ENCODE data around the gene CCDC174.
"Not testable (repeated sequence)": the region's sequence is repeated elsewhere in the genome, so short reads cannot be mapped to it uniquely, and the experiment has no call there.

The CCDC174 gene

GRCh38 chr3:14651440-14652251 lies at the start of gene CCDC174:
Gene CCDC174 (plus strand): TSS chr3:14651762. CDS start chr3:14651837, 75 bp downstream.
- DNase-seq, result peak; percentile 94

GRCh38 chr3:14602006-14602803 lies 49.4 kb upstream of the CCDC174 start:
- DNase-seq, result no peak

DNA sequence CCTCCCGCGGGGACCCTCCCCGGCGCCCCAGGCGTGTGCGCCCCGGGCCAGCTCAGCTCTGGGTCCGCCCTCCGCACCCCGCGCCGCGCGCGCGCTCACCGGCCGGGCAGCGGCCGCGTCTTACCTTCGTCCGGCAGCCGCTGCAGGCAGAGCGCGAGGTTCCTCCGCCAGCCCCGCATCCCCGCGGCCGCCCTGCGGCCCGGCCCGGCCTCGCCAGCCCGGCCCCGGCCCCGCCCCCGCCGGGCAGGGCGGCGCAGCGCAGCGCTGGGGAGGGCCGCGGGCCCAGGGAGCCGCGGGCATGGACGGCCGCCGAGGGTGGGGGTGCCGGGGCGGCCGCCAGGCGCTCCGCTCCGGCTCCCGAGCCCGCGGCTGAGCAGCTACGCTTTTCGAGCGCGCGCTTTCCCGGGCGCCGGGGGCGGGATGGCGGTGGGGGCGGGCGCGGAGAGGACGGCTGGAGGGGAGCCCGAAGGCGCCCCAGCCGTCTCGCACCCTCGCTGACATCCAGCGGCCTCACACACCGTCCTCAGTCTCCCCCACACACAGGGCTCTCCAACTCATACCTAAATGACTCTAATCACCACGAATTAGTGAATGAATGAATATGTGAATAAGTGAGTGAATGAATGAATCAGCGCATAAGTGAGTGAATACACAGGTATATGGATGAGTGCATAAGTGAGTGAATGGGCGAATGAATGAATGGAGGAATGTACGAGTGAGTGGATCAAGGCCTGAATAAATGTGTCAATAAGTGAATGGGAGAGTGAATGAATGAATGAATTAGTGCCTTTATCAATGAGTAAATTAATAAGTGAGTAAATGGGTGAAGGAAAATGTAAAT lies 48.5 kb upstream of the CCDC174 start:
- no peak for DNase-seq

DNA sequence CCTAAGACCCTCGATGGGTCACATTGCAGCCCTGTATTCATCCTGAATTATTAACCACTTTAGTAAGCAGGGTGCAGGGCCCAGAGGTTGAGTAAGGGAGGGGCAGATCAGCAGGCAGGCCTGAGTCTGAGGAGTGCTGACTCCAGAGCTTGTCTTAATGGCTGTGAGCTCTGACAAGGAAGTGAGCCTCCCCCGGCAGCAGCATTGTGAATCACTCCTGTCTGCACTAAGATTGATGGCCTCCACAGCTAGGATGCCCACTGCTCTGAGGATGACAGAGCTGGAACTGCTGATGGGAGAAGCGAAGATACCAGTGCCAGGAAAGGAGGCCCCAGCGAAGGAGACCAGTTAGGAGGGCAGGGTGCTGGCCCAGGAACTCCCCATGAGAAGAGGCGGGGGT lies 46.5 kb upstream of the CCDC174 start:
- no peak for DNase-seq

DNA sequence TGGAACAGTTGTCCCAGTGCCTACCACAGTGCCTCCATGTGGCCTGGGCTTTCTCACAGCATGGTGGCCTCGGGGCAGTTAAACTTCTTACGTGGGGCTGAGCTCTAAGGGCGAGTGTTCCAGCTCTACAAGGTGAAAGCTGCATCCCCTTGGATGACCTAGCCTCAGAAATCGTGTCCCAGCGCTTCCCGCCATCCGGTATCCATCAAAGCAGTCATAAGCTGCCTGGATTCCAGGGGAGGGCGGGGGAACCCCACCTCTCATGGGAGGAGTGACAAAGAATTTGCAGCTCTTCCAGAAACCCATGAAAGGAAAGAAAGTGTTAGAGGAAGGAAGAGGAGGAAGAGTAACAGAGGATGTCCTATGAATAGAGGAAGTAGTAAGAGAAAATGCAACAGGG lies 45.8 kb upstream of the CCDC174 start:
- no peak for DNase-seq

DNA sequence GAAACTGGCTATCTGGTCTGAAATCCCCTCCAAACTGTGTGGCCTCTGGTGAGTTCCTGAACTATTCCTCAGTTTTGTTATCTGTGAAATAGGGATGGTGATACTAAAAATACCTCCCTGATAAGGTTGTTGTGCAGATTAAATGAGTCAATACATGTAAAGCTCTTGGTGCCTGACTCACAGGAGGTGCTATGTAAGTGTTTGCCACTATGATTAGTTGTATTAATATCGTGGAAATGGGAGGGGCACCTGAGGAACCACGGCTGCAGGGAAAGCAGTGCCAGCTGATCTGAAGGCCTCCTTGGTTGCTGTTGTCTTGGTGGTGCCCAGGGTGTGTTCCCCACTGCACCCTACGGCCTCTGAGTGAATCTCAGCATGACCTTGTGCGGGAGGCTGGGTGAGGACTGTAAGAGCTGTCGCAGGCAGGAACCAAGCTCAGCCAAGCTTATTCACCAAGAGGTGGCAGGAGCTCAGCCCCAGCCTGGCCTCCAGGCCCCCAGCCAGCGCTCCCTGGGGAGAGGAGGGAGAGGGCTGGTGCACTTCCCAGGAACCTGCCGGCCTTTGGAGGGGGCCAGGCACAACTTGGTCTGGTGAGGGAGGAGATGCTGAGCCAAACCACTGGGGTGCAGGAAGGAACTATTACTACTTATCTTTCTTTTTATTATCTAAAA lies 44.8 kb upstream of the CCDC174 start:
- no peak for DNase-seq

DNA sequence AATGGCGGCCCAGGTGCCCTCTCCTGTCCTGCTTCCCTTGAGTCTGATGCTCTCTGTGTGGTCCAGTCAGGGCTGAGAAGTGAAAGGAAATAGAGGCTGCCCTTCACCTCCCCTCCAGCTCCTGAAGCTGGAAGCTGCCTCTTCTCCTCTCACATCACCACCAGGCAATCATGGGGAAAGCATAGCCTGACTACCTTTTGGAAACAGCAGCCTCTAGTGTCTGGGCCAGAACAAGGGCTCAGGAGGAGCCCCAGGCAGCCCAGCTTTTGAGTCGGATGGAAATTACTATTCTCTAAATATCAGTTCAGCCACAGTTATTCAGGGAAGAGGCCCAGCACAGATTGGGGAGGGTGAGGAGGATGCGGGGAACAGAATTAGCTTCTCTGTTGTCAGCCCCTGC lies 43.3 kb upstream of the CCDC174 start:
- no peak for DNase-seq

DNA sequence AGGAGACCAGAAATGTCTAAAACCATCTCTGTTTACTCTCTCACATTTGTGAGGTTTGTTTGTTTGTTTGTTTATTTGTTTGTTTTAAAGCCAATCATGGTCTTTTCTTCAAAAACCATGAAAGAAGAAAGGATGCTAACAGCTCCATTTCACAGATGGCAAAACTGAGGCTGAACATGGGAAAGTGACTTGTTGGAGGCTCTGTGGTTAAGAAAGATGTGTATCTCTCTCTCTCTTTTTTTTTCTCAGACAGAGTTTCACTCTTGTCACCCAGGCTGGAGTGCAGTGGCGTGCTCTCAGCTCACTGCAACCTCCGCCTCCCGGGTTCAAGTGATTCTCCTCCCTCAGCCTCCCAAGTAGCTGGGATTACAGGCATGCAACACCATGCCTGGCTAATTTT lies 42.5 kb upstream of the CCDC174 start:
- not testable (repeated sequence) for DNase-seq

GRCh38 chr3:14609506-14609905 lies 42.1 kb upstream of the CCDC174 start:
- DNase-seq, result no peak

GRCh38 chr3:14609941-14610340 lies 41.6 kb upstream of the CCDC174 start:
- DNase-seq, result no peak

GRCh38 chr3:14614189-14614588 lies 37.4 kb upstream of the CCDC174 start:
- DNase-seq, result no peak

- DNase-seq, result no peak
These were observed 36.7 kb upstream of the CCDC174 start for GRCh38 chr3:14614862-14615261.

GRCh38 chr3:14616606-14617507 lies 34.7 kb upstream of the CCDC174 start:
- DNase-seq, result no peak

DNA sequence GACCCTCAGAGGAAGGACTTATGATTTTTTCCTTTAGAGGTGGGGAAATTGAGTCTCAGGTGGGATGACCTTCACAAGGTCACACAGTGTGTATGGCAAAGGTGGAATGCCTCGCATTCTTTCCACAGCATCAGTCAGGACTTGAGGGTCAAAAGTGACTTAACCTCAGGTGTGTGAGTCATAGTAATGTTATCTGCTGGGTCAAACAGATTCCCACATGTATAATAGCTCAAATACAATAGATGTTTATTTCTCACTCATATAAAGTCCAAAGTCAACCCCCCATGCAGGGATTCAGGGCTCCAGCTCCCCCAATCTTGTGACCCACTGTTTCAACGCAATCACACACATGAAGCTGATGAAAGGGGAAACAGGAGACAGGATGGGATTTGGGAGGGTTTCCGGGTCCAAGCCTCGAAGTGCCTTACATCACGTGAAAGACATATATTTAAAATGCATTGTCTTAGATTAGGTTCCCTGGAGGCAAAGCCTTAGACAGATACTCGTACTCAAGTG lies 34.0 kb upstream of the CCDC174 start:
- no peak for DNase-seq

DNA sequence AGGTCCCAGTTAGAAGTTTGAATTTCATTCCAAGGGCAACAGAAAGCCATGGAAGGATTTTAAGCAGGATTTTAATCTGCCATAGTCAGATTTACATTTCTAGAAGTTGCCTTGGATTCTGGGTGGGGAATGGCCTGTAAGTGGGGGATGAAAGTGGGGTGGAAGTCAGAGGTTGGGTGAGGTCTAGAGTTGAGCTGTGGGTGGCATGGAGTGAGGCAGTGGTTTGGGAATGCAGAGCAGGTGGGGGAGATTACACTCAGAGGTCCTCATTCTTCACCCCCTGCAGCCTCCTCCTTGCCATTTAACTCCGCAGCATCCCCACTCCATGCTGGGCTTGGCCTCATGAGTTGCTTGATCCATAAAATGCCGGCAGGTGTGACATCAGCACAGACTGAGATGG lies 32.0 kb upstream of the CCDC174 start:
- no peak for DNase-seq

- DNase-seq, result no peak
These were observed 31.1 kb upstream of the CCDC174 start for GRCh38 chr3:14620512-14620911.

DNA sequence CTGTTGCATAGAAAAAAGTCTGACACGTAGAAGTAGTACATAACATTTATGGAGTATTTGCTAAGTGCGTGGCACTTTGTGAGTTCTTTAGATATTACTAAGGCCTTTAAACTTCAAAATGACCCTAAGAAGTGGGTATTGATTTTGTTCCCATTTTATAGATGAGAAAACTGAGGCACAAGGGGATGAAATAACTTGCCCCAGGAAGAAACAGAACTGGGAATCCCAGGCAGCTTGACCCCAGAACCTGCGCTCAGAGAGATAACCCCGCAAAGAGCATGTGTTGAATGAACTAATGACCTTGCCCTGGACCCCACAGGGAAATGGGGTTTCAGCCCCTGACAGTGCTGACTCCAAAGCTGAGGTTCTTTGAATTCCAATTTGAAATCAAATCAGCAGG lies 30.5 kb upstream of the CCDC174 start:
- no peak for DNase-seq

DNA sequence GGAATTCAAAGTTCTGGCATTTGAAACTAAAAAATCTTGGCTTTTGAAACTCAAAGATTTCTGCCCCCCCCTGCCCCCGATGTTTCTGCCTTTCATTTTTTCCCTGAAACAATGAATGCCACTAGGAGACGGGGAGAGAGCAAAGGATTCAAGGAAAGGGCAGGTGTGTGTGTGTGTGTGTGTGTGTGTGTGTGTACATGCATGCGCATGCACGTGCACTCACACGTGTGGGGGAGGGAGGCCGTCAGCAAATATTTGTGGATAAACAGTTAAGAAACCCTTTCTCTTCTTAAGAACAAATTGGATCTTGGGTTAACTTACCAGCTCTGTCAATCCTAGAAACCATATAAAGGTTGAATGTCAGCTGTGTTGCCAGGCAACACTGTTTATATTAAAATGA lies 29.2 kb upstream of the CCDC174 start:
- no peak for DNase-seq

DNA sequence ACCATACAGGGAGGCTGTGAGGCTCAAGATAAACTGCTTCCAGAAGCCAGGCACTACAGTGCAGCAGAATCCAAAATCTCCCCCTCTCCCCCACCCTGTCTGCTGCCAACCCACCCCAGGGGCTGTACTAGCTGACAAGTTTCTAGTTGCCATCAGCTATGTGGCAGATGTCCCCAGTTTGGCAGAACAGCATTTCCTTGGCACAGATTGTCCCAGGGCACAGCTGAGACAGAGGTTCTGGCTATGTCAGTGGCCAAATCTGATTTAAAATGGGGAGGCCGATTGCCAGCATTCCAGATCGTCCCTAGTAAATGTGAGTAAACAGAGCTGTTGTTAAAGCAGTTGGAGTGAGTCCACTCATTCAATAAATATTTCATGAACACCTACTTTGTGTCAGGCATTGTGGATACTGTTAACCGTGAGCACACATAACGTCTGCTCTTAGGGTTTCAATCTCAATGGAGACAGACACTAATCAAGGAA lies 28.0 kb upstream of the CCDC174 start:
- DNase-seq, result no peak

DNA sequence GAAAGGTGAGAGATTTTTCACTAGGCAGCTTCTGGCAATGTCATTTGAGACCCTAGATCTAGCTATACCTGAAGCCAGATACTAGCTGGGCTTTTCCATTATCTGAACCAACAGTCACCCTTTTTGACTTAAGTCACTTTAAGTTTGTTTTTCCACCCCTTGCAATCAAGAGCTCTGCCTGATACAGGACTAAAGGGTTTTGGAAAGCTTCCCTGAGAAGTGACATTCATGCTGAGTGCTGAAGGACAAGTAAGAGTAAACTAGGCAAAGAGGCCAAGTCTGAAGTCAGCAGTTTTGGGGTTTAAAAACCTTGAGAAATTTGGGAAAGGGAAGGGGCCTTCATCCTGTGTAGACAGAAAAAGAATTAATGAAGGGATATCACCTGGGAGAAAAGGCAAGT lies 27.1 kb upstream of the CCDC174 start:
- no peak for DNase-seq

DNA sequence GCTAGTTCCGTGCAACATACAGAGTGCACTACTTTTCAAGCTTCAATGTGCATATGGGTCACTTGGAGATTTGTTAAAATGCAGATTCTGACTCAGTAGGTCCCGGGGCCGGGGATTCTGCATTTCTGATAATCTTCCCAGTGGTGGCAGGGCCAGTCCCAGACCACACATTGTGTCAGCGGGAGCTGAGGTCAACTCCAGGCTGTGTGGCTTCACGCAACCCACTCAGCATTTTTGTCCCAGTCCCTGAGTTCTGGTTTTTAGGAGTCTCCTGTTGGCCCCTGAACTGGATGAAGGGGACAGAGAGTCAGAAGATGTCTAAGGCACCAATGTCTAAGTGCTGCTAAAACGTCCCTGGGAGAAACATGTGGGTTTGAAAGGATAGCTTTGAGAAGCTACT lies 26.1 kb upstream of the CCDC174 start:
- no peak for DNase-seq

Data from activated gamma-delta T cell treated with Interleukin-2 at 50 U/mL for 16 hours (primary cell).